ENCODE data around the gene SLC26A4. TPM values are rescaled to one million over a fixed set of nuclear protein-coding genes. Genes with fewer than 3 reads are reported as not detected.

Gene SLC26A4
- total RNA-seq, 1 experiment from 2014 or later = 0.33 TPM

- H3K27ac ChIP-seq (ENCODE audit: insufficient read length, low read depth, low read length) = no peak overlapping the region
- H2BK20ac ChIP-seq (ENCODE audit: low read depth, low read length, poor library complexity, severe bottlenecking) = no peak overlapping the region
- Mint-ChIP-seq H3K4me1 (peaks cover 0 to 6% of the 10 kb centered on the region in 2 experiments; a peak in 1 of 4 replicates), H3K27ac (no peak overlapping the region), H3K36me3 (ENCODE audit: insufficient read depth in 1 of 3, low read depth in 3 of 3) (no peaks in the 10 kb centered on the region), H3K9me3 (no peaks in the 10 kb centered on the region), H3K27me3 (ENCODE audit: low read depth) (no peaks in the 10 kb centered on the region; the same call in 1 of the 2 replicates), H3K4me3 (no peak overlapping the region)
- H4K5ac ChIP-seq (ENCODE audit: insufficient read length, low read depth, low read length) = no peak overlapping the region
- no peak overlapping the region for H3K56ac ChIP-seq (ENCODE audit: insufficient read length, low read depth, low read length)
- H3K9ac ChIP-seq (ENCODE audit: extremely low read depth, insufficient read length, low read length) = no peak overlapping the region
- H2BK15ac ChIP-seq (ENCODE audit: low read depth, low read length) = no peak overlapping the region
- WGBS (ENCODE audit: extremely low coverage, insufficient read length, low lambda C conversion rate) = 100% methylated on average over 3 of the region's 5 CpGs
- H2BK5ac ChIP-seq (ENCODE audit: insufficient read length, low read length) = no peak overlapping the region
- H3K9me3 ChIP-seq (ENCODE audit: control insufficient read depth, low read depth, low read length) = no peaks in the 10 kb centered on the region
- no peak overlapping the region for H3K4ac ChIP-seq (ENCODE audit: low read depth, low read length)
- no peaks in the 10 kb centered on the region for H3K79me1 ChIP-seq (ENCODE audit: insufficient read depth, low read depth, low read length, poor library complexity, severe bottlenecking)
- no peak overlapping the region for H3K4me2 ChIP-seq (ENCODE audit: insufficient read depth, insufficient read length, low read length)
- no peak overlapping the region for H2BK120ac ChIP-seq (ENCODE audit: low read depth, low read length, poor library complexity, severe bottlenecking)
- no peaks in the 10 kb centered on the region for H4K20me1 ChIP-seq (ENCODE audit: control insufficient read depth, insufficient read depth, insufficient read length)
- no peaks in the 10 kb centered on the region for H3K79me2 ChIP-seq (ENCODE audit: insufficient read depth, low read length)
- no peak overlapping the region for H2BK12ac ChIP-seq (ENCODE audit: insufficient read length, low read depth, low read length)
- DNase-seq = no peak
- no peak overlapping the region for H3K23ac ChIP-seq (ENCODE audit: insufficient read length, low read depth, low read length)
- no peak overlapping the region for H4K8ac ChIP-seq (replicated peaks; ENCODE audit: insufficient read length, low read depth, low read length)
- H3T11ph ChIP-seq (ENCODE audit: low read length) = no peak overlapping the region
- no peak overlapping the region for H2AK5ac ChIP-seq (ENCODE audit: insufficient read length, low read length)
- no peak overlapping the region for H3K18ac ChIP-seq (ENCODE audit: insufficient read length, low read depth, low read length)
- TF ChIP-seq CTCF (conservative IDR thresholded peaks at IDR 0.05) = no peak
- H3K27me3 ChIP-seq (ENCODE audit: insufficient read depth, low read length) = no peaks in the 10 kb centered on the region
- H3K14ac ChIP-seq (ENCODE audit: insufficient read depth, low read length) = no peak overlapping the region
- no peaks in the 10 kb centered on the region for H3K23me2 ChIP-seq (ENCODE audit: insufficient read length, low read depth, low read length, poor library complexity, severe bottlenecking)
- no peak overlapping the region for H2AFZ ChIP-seq (ENCODE audit: low read length)
- no peaks in the 10 kb centered on the region for H3K4me1 ChIP-seq (ENCODE audit: insufficient read depth, low read length)
- no peak overlapping the region for H4K91ac ChIP-seq (ENCODE audit: insufficient read length, low read depth, low read length)
Measured at GRCh38 chr7:107682886-107683285, 22.3 kb downstream of the SLC26A4 start.

Data from H9 (cell line).